GM12878 (cell line): ENCODE measurements around the gene DAB2. TPM values are rescaled to one million over a fixed set of nuclear protein-coding genes. Genes with fewer than 3 reads are reported as not detected.

Experiments used
- ATAC-seq: fragments of 200-7000 bp; cut with Tn5 transposase; 3 replicates; pipeline ENCODE4 v1.9.1; 2020; ENCODE audit warnings: mild to moderate bottlenecking, moderate library complexity
- BruUV-seq: library from RNA; stranded (reverse); fragments of 400-500 nt; replicated peaks from 2 replicates; lab custom pipeline; 2021; lab: Mats Ljungman, UMichigan
- CTCF ChIA-PET: fragments of 300-600 bp; sonication (Branson Sonifier 250); formaldehyde crosslinking; extraction: SDS; loops from one replicate; lab custom pipeline; 2021; ENCODE audit warnings: inconsistent platforms; lab: Yijun Ruan, JAX
- POLR2A ChIA-PET: fragments of 350-600 bp; formaldehyde crosslinking; extraction: SDS; loops from one replicate; lab custom pipeline; 2021; ENCODE audit warnings: inconsistent platforms; lab: Charles Lee
- RAD21 ChIA-PET: fragments of 300-600 bp; sonication (Branson Sonifier 250); formaldehyde crosslinking; loops from one replicate; lab custom pipeline; 2023; ENCODE audit warnings: antibody characterized with exemption; ENCODE audit not compliant: unreplicated experiment; lab: Charles Lee
- SMC1A ChIA-PET: fragments of 300-600 bp; sonication (Branson Sonifier 250); formaldehyde crosslinking; loops from one replicate; lab custom pipeline; 2023; ENCODE audit not compliant: unreplicated experiment, uncharacterized antibody; lab: Charles Lee
- DNase-seq: peaks from one replicate; pipeline ENCODE4 v3.0.0-alpha.2; 2011; ENCODE audit warnings: low read depth, low spot score
- FAIRE-seq: peaks from 3 replicates; lab custom pipeline; 2011; peaks lifted over from hg19 to GRCh38; lab: Jason Lieb, UNC
- H2AFZ ChIP-seq: 2 replicates; pipeline ENCODE4 v1.6.0; 2011; ENCODE audit warnings: low read depth, low read length, control low read depth; ENCODE audit not compliant: control insufficient read depth
- H3K27ac ChIP-seq: 2 replicates; pipeline ENCODE4 v1.5.1; 2011; ENCODE audit warnings: control low read depth; ENCODE audit not compliant: control insufficient read depth, insufficient read depth
- H3K27me3 ChIP-seq, 2 experiments: replicated peaks in 1 of 2; 2 replicates each; pipeline versions ENCODE4 v1.6.0 to v1.6.1; 2011; ENCODE audit warnings: low read length in 1 of 2; ENCODE audit not compliant: control insufficient read depth in 2 of 2, insufficient read depth in 2 of 2
- H3K36me3 ChIP-seq, 2 experiments: 2 replicates each; pipeline ENCODE4 v1.5.1; 2011; ENCODE audit warnings: low read length in 1 of 2; ENCODE audit not compliant: control insufficient read depth in 2 of 2, insufficient read depth in 2 of 2
- H3K4me1 ChIP-seq: 2 replicates; pipeline ENCODE4 v1.6.1; 2011; ENCODE audit warnings: mild to moderate bottlenecking, low read length, moderate library complexity, mixed read lengths; ENCODE audit not compliant: control insufficient read depth, insufficient read depth
- H3K4me2 ChIP-seq: 2 replicates; pipeline ENCODE4 v1.6.0; 2011; ENCODE audit warnings: control low read depth; ENCODE audit not compliant: control insufficient read depth, insufficient read depth
- H3K4me3 ChIP-seq: fragments of 200-600 bp; sonication (generic); 2 replicates; pipeline ENCODE4 v1.5.1; 2016
- H3K79me2 ChIP-seq: 2 replicates; pipeline ENCODE4 v1.6.0; 2011; ENCODE audit warnings: low read length; ENCODE audit not compliant: control insufficient read depth, insufficient read depth
- H3K9ac ChIP-seq: 2 replicates; pipeline ENCODE4 v1.8.0; 2011; ENCODE audit warnings: low read length, control low read depth, mixed read lengths; ENCODE audit not compliant: control insufficient read depth, insufficient read depth
- H3K9me3 ChIP-seq: replicated peaks from 3 replicates; pipeline ENCODE4 v1.5.1; 2011; ENCODE audit warnings: mild to moderate bottlenecking, low read length; ENCODE audit not compliant: control insufficient read depth, insufficient read depth
- H4K20me1 ChIP-seq: 2 replicates; pipeline ENCODE4 v1.6.0; 2011; ENCODE audit not compliant: control insufficient read depth, insufficient read depth
- ASH2L ChIP-seq: fragments of 300-600, 200-600 bp; sonication (generic); IDR thresholded peaks from 2 replicates; pipeline ENCODE4 v1.6.1; 2017; ENCODE audit warnings: low read depth, mild to moderate bottlenecking, borderline replicate concordance
- ATF3 ChIP-seq: IDR thresholded peaks from 2 replicates; pipeline ENCODE4 v1.6.1; 2011; ENCODE audit warnings: low read depth, mild to moderate bottlenecking, low read length, moderate library complexity, borderline replicate concordance; ENCODE audit errors: extremely low read depth
- ATF7 ChIP-seq: fragments of 450-650 bp; IDR thresholded peaks from 2 replicates; pipeline ENCODE4 v1.6.1; 2016; ENCODE audit warnings: low read depth, mild to moderate bottlenecking
- CBFB ChIP-seq: IDR thresholded peaks from 2 replicates; pipeline ENCODE4 v1.6.1; 2016; ENCODE audit warnings: antibody characterized with exemption, low read depth
- CBX3 ChIP-seq: fragments of 200-600 bp; sonication (generic); IDR thresholded peaks from 2 replicates; pipeline ENCODE4 v1.6.1; 2016; ENCODE audit warnings: low read depth, borderline replicate concordance
- CHD4 ChIP-seq: fragments of 200-600 bp; sonication (generic); IDR thresholded peaks from 2 replicates; pipeline ENCODE4 v1.6.1; 2016; ENCODE audit warnings: mild to moderate bottlenecking
- FOXK2 ChIP-seq: fragments of 450-650 bp; IDR thresholded peaks from 2 replicates; pipeline ENCODE4 v1.6.1; 2017; ENCODE audit warnings: mild to moderate bottlenecking, moderate library complexity
- IKZF2 ChIP-seq, 2 experiments: fragments of 450-650 bp; IDR thresholded peaks; 2 replicates each; pipeline ENCODE4 v1.6.1; 2017; ENCODE audit warnings: mild to moderate bottlenecking in 2 of 2, moderate library complexity in 2 of 2
- JUNB ChIP-seq: IDR thresholded peaks from 2 replicates; pipeline ENCODE4 v1.6.1; 2016; ENCODE audit warnings: antibody characterized with exemption, mild to moderate bottlenecking
- NFXL1 ChIP-seq: fragments of 450-650 bp; IDR thresholded peaks from 2 replicates; pipeline ENCODE4 v1.6.1; 2017; ENCODE audit warnings: antibody characterized with exemption, mild to moderate bottlenecking, borderline replicate concordance
- NFYB ChIP-seq: IDR thresholded peaks from 2 replicates; pipeline ENCODE4 v1.6.1; 2011; ENCODE audit warnings: low read depth, mild to moderate bottlenecking, low read length, improper control_type of control experiment, moderate library complexity; ENCODE audit not compliant: insufficient read depth
- NR2F1 ChIP-seq: fragments of 450-650 bp; conservative IDR thresholded peaks from 2 replicates; pipeline ENCODE4 v1.6.1; 2017; ENCODE audit warnings: mild to moderate bottlenecking
- PAX8 ChIP-seq: fragments of 450-650 bp; IDR thresholded peaks from 2 replicates; pipeline ENCODE4 v1.6.1; 2017; ENCODE audit warnings: mild to moderate bottlenecking, moderate library complexity
- RFX5 ChIP-seq: IDR thresholded peaks from 2 replicates; pipeline ENCODE4 v1.6.1; 2011; ENCODE audit warnings: low read depth, low read length, improper control_type of control experiment
- RUNX3 ChIP-seq: IDR thresholded peaks from 2 replicates; pipeline ENCODE4 v1.6.1; 2012; ENCODE audit warnings: low read length, inconsistent platforms
- SMAD5 ChIP-seq: IDR thresholded peaks from 2 replicates; pipeline ENCODE4 v1.6.1; 2016; ENCODE audit warnings: antibody characterized with exemption, low read depth
- SREBF1 ChIP-seq: IDR thresholded peaks from 2 replicates; pipeline ENCODE4 v1.6.1; 2012; ENCODE audit warnings: mild to moderate bottlenecking, low read length
- TBL1XR1 ChIP-seq: IDR thresholded peaks from 2 replicates; pipeline ENCODE4 v1.6.1; 2012; ENCODE audit warnings: low read depth, low read length, improper control_type of control experiment
- WGBS: methylation state at CpG from one replicate; pipeline ENCODE4 v1.1.6; 2016; ENCODE audit warnings: low lambda C conversion rate; ENCODE audit not compliant: insufficient replicate concordance, insufficient coverage; ENCODE audit errors: missing lambda C conversion rate; 5-methylcytosine and 5-hydroxymethylcytosine counted together
- in situ Hi-C: fragments of 300-500 bp; cut with MboI; formaldehyde crosslinking; loops from 9 replicates; pipeline ENCODE4 v1.14.3; 2018; ENCODE audit warnings: mixed read lengths
- intact Hi-C: fragments of 100-400 bp; cut with micrococcal nuclease; formaldehyde crosslinking; loops from one replicate; pipeline ENCODE4 v1.14.2; 2022; ENCODE audit not compliant: unreplicated experiment
- polyA plus RNA-seq, 11 experiments: library from polyadenylated mRNA; depleted of rRNA in 4 of 11; unstranded in 6 of 11; stranded (reverse) in 5 of 11; fragments of >200 nt; fragmentation: Nextera tagmentation in 4 of 11; fragmentation: Illumina TruSeq in 1 of 11; extraction: Ambion mirVana in 4 of 11; extraction: Trizol in 1 of 11; gene quantifications; 1 replicate in 1 of 11; 2 replicates in 10 of 11; pipeline versions ENCODE4 v1.2.1 to v1.2.3, GENCODE V29; 2011 to 2016; ENCODE audit warnings: inconsistent platforms in 2 of 11, missing spikeins in 2 of 11, low read depth in 1 of 11
- total RNA-seq, 4 experiments: library from RNA; depleted of rRNA in 3 of 4; stranded (reverse); fragments of >200 nt in 3 of 4; fragmentation: Illumina TruSeq in 1 of 4; extraction: Trizol in 1 of 4; gene quantifications; 2 replicates each; pipeline versions ENCODE4 v1.2.1 to v1.2.3, GENCODE V29; 2013 to 2021

Gene DAB2
- total and polyA plus RNA-seq, 10 of the 15 experiments (the other 5 are each of a cell fraction or from before 2014, with no cell fraction given): 0.05 to 0.23 (median 0.11) TPM; not detected in 7

- in situ Hi-C loops: no loop called here
- no peak for TF ChIP-seq NFXL1
- no peak for TF ChIP-seq CBX3
- TF ChIP-seq PAX8: no peak
- TF ChIP-seq JUNB: no peak
- no peak for TF ChIP-seq ATF3
- TF ChIP-seq NFYB: no peak
- no peak for TF ChIP-seq TBL1XR1
- TF ChIP-seq SREBF1: no peak
- TF ChIP-seq RUNX3: no peak
- no peak for TF ChIP-seq ATF7
- TF ChIP-seq ASH2L: no peak
- TF ChIP-seq IKZF2 (IDR thresholded peaks at IDR 0.05): no peak
- no peak for TF ChIP-seq NR2F1
- TF ChIP-seq RFX5: no peak
- no peak for TF ChIP-seq SMAD5
- TF ChIP-seq CHD4: no peak
- no peak for TF ChIP-seq CBFB
- no peak for TF ChIP-seq FOXK2
- TF ChIP-seq, all 136 proteins: peak for 0
These were observed 25.4 kb downstream of the DAB2 start for GRCh38 chr5:39399135-39400036.

More at GRCh38 chr5:39399135-39400036, 25.4 kb downstream of the DAB2 start:
- Histone ChIP-seq H3K4me2 (no peak overlapping the region), H3K27me3 (no peaks in the 10 kb centered on the region), H4K20me1 (no peaks in the 10 kb centered on the region), H3K4me3 (no peak overlapping the region), H3K9me3 (no peaks in the 10 kb centered on the region), H3K27ac (no peak overlapping the region), H3K36me3 (no peaks in the 10 kb centered on the region), H3K9ac (no peak overlapping the region), H2AFZ (no peak overlapping the region), H3K4me1 (no peaks in the 10 kb centered on the region), H3K79me2 (no peaks in the 10 kb centered on the region)
- FAIRE-seq: no peak
- POLR2A ChIA-PET: no interaction called here
- CTCF ChIA-PET: interaction anchor here (1.5 kb wide), 1 partner anchor 14 kb away, joined by 3 read pairs; no protein-coding TSS in a partner anchor
- no peak for DNase-seq
- 0% methylated on average over 1 of the region's 1 CpG for WGBS
- RAD21 ChIA-PET: interaction anchor here (1.0 kb wide), 1 partner anchor 148 kb away, joined by 4 read pairs; no protein-coding TSS in a partner anchor
- intact Hi-C loops: no loop called here
- no peak for ATAC-seq
- SMC1A ChIA-PET: interaction anchor here (0.6 kb wide), 1 partner anchor 153 kb away, joined by 3 read pairs; no protein-coding TSS in a partner anchor
- BruUV-seq: no TSS peak
